ENCODE measurements around the gene TMEM8B.
A peak's percentile ranks its signal among the peaks of the same experiment; 100 is the strongest.

TMEM8B gene

GRCh38 chr9:35800530-35800929 lies 28.5 kb upstream of the TMEM8B start:
- H3K27ac Mint-ChIP-seq, result no peak overlapping the region
- peaks cover 26% of the 10 kb centered on the region for H3K36me3 Mint-ChIP-seq (ENCODE audit: low read depth)
- no peaks in the 10 kb centered on the region for H3K9me3 Mint-ChIP-seq
- no peaks in the 10 kb centered on the region for H3K27me3 Mint-ChIP-seq
- H3K4me3 Mint-ChIP-seq, result no peak overlapping the region
- peaks cover 26% of the 10 kb centered on the region for H3K4me1 Mint-ChIP-seq (ENCODE audit: low read depth)

DNA sequence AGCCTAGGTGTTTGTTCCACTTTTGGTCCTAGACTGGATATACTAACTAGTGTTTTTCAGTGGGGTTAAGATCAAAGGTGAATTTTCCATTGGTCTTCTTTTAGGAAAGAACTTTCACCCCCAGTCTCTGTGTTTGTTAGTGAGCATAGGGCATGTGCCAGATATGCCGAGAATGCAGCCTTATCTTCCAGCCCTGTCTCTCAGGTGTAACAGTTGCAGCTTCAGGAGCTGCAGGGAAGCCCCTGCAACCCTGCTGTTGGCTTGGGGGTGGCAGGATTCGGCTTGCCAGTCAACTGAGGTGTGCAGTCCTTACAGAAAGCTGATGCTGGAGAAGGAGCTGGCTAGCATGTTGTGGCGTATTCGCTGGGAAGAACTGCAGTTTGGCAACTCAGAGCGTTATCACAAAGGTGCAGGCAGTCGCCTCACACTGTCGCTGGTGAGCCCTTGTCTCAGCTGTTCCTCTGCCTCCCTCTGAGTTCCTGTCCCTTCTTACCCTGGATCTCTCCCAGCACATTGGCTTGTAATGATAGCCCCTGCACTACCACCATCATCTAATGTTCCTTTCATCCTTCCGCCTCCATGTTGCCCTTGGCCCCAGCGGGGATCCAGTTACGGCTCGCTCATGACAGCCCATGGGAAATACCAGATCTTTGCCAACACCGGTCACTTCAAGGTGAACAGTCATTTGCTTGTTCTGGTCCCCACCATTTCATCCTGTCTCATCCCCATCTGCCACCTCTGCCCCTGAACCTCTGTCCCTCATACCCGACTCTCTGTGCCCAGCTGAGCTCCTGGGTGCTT lies 27.5 kb upstream of the TMEM8B start:
- H3K27ac Mint-ChIP-seq, result peak overlapping the region; percentile 17
- no peak overlapping the region for H3K4me3 Mint-ChIP-seq
- peaks cover 26% of the 10 kb centered on the region for H3K4me1 Mint-ChIP-seq (ENCODE audit: low read depth)
- H3K36me3 Mint-ChIP-seq (ENCODE audit: low read depth), result peaks cover 26% of the 10 kb centered on the region
- no peaks in the 10 kb centered on the region for H3K27me3 Mint-ChIP-seq
- H3K9me3 Mint-ChIP-seq, result no peaks in the 10 kb centered on the region

GRCh38 chr9:35806101-35806500 lies 22.9 kb upstream of the TMEM8B start:
- H3K27me3 Mint-ChIP-seq, result no peaks in the 10 kb centered on the region
- H3K27ac Mint-ChIP-seq, result no peak overlapping the region
- no peaks in the 10 kb centered on the region for H3K9me3 Mint-ChIP-seq
- no peak overlapping the region for H3K4me3 Mint-ChIP-seq
- peaks cover 16% of the 10 kb centered on the region for H3K4me1 Mint-ChIP-seq (ENCODE audit: low read depth)
- H3K36me3 Mint-ChIP-seq (ENCODE audit: low read depth), result peaks cover 16% of the 10 kb centered on the region

GRCh38 chr9:35808433-35808832 lies 20.6 kb upstream of the TMEM8B start:
- Mint-ChIP-seq H3K4me1 (ENCODE audit: low read depth) (peaks cover 36% of the 10 kb centered on the region), H3K36me3 (ENCODE audit: low read depth) (peaks cover 5% of the 10 kb centered on the region), H3K4me3 (no peak overlapping the region), H3K27ac (no peak overlapping the region), H3K27me3 (no peaks in the 10 kb centered on the region), H3K9me3 (no peaks in the 10 kb centered on the region)

DNA sequence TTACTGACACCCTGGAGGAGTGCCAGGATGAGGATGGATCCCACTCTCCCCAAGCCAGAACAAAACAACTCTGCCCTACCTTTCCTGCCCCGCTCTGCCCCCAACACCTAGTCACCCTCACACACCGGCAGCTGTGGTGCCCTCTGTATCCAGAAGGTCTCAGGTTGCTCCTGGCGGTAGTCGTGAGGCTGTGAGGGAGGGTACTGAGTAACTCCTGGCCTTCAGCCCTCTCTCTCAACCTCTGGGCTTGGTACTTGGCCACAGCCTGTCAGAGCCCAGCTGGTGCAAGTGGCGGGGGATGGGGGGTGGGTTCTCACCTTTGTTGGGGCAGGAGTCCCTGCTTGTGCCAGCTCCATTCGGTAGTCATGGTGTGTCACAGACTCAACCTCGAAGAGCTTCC lies 18.9 kb upstream of the TMEM8B start:
- no peaks in the 10 kb centered on the region for H3K27me3 Mint-ChIP-seq
- H3K27ac Mint-ChIP-seq, result no peak overlapping the region
- peaks cover 46% of the 10 kb centered on the region for H3K4me1 Mint-ChIP-seq (ENCODE audit: low read depth)
- peaks cover 5% of the 10 kb centered on the region for H3K36me3 Mint-ChIP-seq (ENCODE audit: low read depth)
- no peaks in the 10 kb centered on the region for H3K9me3 Mint-ChIP-seq
- H3K4me3 Mint-ChIP-seq, result no peak overlapping the region

- H3K9me3 Mint-ChIP-seq, result no peaks in the 10 kb centered on the region
- peaks cover 52% of the 10 kb centered on the region for H3K4me1 Mint-ChIP-seq (ENCODE audit: low read depth)
- H3K4me3 Mint-ChIP-seq, result peak overlapping the region; percentile 85
- peak overlapping the region; percentile 94 for H3K27ac Mint-ChIP-seq
- H3K27me3 Mint-ChIP-seq, result no peaks in the 10 kb centered on the region
- H3K36me3 Mint-ChIP-seq (ENCODE audit: low read depth), result peaks cover 5% of the 10 kb centered on the region
These were observed 17.5 kb upstream of the TMEM8B start for GRCh38 chr9:35811381-35812024.

DNA sequence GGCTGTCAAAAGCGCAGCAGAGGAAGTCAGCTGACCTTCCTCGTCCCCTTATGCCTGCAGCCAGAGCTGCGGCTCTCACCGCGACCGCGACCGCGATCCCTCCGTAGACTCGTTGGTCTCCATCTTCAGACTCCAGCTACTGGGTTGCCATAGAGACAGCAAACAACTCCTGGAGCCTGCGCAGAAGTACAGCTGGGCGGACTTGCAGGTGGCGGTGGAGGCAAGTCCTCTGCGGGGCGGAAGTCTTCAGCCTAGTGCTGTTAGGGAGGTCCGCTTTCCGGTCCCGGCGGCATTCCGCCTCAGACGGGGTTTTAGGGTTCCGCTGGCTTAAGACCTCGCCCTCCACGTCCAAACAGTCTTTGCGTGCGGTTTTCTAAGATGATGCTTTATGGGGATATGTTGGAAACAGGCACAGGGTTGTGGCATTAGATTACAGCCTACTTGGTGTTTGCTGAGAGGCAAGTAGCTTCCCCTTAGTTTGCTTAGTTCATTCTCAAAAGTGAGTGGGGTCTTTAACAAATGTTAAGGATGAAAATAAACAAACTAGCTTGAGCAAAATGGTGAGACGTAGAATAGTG lies 16.9 kb upstream of the TMEM8B start, which contains the start of gene SPAG8:
Gene SPAG8 (minus strand): TSS at position 238 of the 578 bp plus-strand sequence. CDS start 115 bp downstream, at position 123.
- peak within 1 kb of the TSS; percentile 85 for H3K4me3 Mint-ChIP-seq
- H3K9me3 Mint-ChIP-seq, result no peaks in the 10 kb centered on the region
- H3K4me1 Mint-ChIP-seq (ENCODE audit: low read depth), result peaks cover 52% of the 10 kb centered on the region
- peak within 1 kb of the TSS; percentile 94 for H3K27ac Mint-ChIP-seq
- peaks cover 5% of the 10 kb centered on the region for H3K36me3 Mint-ChIP-seq (ENCODE audit: low read depth)
- H3K27me3 Mint-ChIP-seq, result no peaks in the 10 kb centered on the region

DNA sequence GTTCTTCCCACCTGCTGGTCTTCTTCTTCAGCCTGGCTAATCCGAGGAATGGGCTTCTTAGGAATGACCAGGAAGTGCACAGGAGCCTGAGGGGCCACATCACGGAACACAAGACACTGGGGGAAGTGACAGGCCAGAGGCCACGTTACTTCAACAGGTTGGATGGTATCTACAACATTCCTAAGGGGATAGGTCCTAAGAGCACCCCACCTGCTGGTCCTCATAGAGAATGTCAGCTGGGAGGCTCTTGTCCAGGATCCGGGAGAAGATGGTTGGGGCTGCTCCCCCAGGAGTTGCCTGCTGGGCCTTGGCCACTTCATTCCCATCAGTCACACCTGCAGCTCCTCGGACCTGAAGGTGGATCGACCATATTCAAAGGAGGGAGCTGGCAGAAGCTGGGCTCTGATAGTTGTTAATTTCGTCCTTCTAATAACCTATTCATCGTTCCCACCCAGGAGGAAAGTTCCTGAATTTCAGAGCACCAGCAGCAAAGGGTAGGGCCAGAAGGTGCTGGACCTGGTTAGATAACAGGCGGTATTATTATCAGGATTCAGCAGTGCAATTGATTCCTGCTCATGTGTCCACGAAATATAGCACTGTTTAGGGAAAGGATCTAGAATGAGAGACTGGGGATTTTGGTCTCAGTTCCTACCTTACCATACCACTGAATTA lies 15.5 kb upstream of the TMEM8B start:
- Mint-ChIP-seq H3K4me3 (peak overlapping the region; percentile 94), H3K27ac (peak overlapping the region; percentile 84)

DNA sequence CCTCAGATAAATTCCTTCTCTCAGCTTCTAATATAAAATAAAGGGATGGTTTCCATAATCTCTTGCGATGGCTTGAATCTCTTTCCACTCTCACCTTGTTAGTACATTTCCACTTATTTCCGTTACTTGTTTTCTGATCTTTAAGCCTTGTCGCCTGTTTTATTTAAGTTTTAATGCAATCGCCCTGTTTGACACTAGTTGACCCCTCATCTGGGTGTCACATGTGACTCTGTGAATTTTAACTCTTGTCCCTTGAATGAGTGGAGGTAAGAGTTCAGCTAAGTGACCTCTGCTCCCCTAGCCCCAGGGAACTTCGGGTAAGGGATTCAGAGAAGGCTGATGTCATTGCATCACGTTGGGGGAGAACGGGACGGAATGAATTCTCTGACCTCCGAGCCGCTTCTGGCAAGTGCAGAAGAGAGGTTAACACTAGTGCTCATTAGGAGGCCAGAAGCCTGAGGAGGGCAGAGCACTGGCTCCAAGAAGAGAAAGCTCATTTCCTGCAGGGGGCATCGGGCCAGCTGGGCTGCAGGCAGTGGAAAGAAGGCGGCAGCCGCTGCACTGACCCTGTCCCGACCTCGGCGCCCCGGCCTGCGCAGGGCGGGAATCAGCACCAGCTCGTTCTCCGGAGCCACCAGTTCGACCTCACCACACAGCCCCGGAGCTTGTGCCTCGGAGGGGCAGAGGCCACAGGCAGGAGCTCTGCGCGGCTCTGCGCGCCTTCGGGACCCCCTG lies 14.8 kb upstream of the TMEM8B start:
- Mint-ChIP-seq H3K4me1 (ENCODE audit: low read depth) (peaks cover 52% of the 10 kb centered on the region), H3K27ac (peak overlapping the region; percentile 98), H3K36me3 (ENCODE audit: low read depth) (no peaks in the 10 kb centered on the region), H3K9me3 (no peaks in the 10 kb centered on the region), H3K27me3 (no peaks in the 10 kb centered on the region), H3K4me3 (peak overlapping the region; percentile 94)

More for the DNA sequence above, 15.5 kb upstream of the TMEM8B start:
- Mint-ChIP-seq H3K36me3 (ENCODE audit: low read depth) (no peaks in the 10 kb centered on the region), H3K4me1 (ENCODE audit: low read depth) (peaks cover 52% of the 10 kb centered on the region), H3K27me3 (no peaks in the 10 kb centered on the region), H3K9me3 (no peaks in the 10 kb centered on the region)

DNA sequence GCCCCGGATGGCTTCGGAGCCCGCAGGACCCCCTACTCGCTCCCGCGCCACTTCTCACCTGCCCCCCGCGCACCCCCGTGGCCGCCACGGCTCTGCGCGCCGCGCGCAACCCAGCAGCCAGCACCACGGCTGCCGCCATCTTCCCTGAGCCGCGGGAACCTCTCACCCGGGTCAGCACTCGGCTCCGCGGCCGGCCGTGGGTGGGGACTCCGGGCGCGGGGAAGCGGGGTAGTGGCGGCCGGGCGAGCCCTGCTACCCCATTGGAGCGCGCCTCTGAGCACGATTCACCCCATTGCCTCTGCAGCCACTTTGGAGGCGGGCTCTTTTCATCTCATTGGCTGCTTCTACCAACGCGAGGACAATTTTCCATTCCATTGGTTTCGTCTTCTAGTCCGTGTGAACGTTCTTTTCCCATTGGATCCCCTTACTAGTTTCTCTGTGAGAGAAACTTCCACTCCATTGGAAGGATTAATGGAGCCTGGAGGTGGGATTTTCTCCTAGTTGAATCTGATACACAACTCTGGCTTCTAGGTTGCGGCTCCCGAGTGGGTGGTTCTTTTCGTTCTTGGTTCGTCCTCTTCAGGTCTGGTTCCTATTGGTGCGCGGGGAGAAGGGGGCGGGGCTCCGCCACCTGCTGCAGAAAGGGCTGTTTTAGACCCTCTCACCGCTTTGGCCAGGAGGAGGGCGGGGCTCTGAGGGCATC lies 14.0 kb upstream of the TMEM8B start, which contains the start of gene HINT2:
Gene HINT2 (minus strand): TSS at position 202 of the 703 bp plus-strand sequence. CDS start 63 bp downstream, at position 139.
- no peaks in the 10 kb centered on the region for H3K36me3 Mint-ChIP-seq (ENCODE audit: low read depth)
- H3K27ac Mint-ChIP-seq, result peak within 1 kb of the TSS; percentile 98
- H3K4me3 Mint-ChIP-seq, result peak within 1 kb of the TSS; percentile 94
- H3K27me3 Mint-ChIP-seq, result no peaks in the 10 kb centered on the region
- peaks cover 44% of the 10 kb centered on the region for H3K4me1 Mint-ChIP-seq (ENCODE audit: low read depth)
- no peaks in the 10 kb centered on the region for H3K9me3 Mint-ChIP-seq

- Mint-ChIP-seq H3K36me3 (ENCODE audit: low read depth) (no peaks in the 10 kb centered on the region), H3K4me3 (no peak overlapping the region), H3K9me3 (no peaks in the 10 kb centered on the region), H3K27ac (no peak overlapping the region), H3K27me3 (no peaks in the 10 kb centered on the region), H3K4me1 (ENCODE audit: low read depth) (peaks cover 31% of the 10 kb centered on the region)
These were observed 12.3 kb upstream of the TMEM8B start for GRCh38 chr9:35816708-35817107.

- Mint-ChIP-seq H3K36me3 (ENCODE audit: low read depth) (no peaks in the 10 kb centered on the region), H3K27ac (no peak overlapping the region), H3K4me3 (no peak overlapping the region), H3K9me3 (no peaks in the 10 kb centered on the region), H3K4me1 (ENCODE audit: low read depth) (peaks cover 16% of the 10 kb centered on the region), H3K27me3 (no peaks in the 10 kb centered on the region)
These were observed 10.7 kb upstream of the TMEM8B start for GRCh38 chr9:35818341-35818740.

DNA sequence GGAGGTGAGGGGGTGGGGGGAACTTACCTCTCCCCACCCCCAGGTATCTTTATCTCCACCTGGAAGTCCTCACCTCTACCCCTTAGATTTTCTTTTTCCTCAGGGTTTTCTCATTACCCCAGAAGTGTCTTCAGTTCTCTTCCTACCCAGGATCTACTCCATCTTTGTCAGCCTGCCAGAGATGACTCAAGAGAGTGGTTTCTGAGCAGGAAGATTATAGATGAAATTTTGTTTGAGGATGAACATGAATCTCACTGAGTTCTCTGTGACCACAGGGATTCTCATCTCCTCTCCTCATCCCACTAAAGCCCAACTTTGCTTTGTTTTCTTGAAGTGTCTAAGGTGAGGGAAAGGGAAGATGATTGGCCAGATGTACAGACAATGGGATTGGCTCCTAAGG lies 9.0 kb upstream of the TMEM8B start:
- Mint-ChIP-seq H3K9me3 (no peaks in the 10 kb centered on the region), H3K4me3 (no peak overlapping the region), H3K27me3 (no peaks in the 10 kb centered on the region), H3K27ac (no peak overlapping the region), H3K4me1 (ENCODE audit: low read depth) (peaks cover 6% of the 10 kb centered on the region), H3K36me3 (ENCODE audit: low read depth) (no peaks in the 10 kb centered on the region)

DNA sequence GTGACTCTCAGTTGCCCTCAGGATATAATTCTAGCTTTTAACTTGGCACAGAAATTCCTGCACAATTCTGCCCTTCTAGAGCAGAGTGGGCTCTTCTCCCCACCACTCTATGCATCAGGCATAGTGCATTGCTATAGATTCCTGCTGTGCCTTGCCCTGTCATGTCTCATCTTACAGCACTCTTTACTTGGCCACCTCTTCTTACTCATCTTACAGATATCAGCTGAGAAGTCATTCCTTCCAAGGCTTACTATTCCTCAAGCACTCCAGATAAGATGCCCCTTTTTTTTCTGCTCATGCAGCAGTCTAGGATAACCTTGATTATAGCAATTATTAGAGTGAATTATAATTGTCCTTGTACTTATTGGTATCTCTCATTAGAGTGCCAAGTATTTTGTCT lies 6.1 kb upstream of the TMEM8B start:
- Mint-ChIP-seq H3K9me3 (no peaks in the 10 kb centered on the region), H3K4me1 (ENCODE audit: low read depth) (peaks cover 4% of the 10 kb centered on the region), H3K4me3 (no peak overlapping the region), H3K36me3 (ENCODE audit: low read depth) (no peaks in the 10 kb centered on the region), H3K27ac (no peak overlapping the region), H3K27me3 (no peaks in the 10 kb centered on the region)

Measured in stimulated activated naive CD8-positive, alpha-beta T cell treated with anti-CD3 and anti-CD28 coated beads, Interleukin-15, Interleukin-2, amounts not matched to agents 100 ng/mL and 50 ng/mL, for 24 hours (primary cell).